ENCODE data around the gene ADGRB3. TPM values are rescaled to one million over a fixed set of nuclear protein-coding genes. Genes with fewer than 3 reads are reported as not detected.

ADGRB3 gene
- total RNA-seq, 1 donor from 2014 or later: 1.5 TPM

DNA sequence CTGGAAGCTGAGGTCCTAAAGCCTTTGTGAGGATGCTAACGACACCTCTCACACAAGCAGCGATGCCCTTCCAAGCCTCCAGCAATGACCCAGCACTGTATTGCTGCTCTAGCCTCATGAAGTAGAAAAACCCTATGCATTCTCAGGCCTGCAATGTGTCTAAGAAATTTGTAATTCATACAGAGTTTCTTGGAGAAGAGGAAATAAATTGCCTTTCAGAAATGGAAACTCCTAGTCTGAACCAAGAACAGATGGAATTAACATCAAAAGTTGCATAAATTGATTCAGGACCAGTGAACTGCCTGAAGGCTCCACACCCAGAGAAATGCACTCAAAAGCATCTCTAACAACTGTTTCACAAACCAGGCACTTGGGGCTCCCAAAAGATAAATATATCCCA, 353.6 kb downstream of the ADGRB3 start:
- H3K9me3 ChIP-seq (replicated peaks): peaks cover 7% of the 10 kb centered on the region
- DNase-seq: no peak
- TF ChIP-seq CTCF (IDR thresholded peaks at IDR 0.05; ENCODE audit: borderline replicate concordance): no peak
- no peaks in the 10 kb centered on the region for H3K27me3 ChIP-seq (ENCODE audit: low read depth)
- intact Hi-C loops (cut with micrococcal nuclease): no loop called here
- peaks cover 11% of the 10 kb centered on the region for H3K4me1 ChIP-seq
- no peak overlapping the region for H3K4me3 ChIP-seq
- H3K36me3 ChIP-seq: no peaks in the 10 kb centered on the region
- no peak overlapping the region for H3K27ac ChIP-seq (replicated peaks)

- DNase-seq: no peak
- intact Hi-C loops (cut with micrococcal nuclease): no loop called here
- Histone ChIP-seq H3K9me3 (replicated peaks) (peaks cover 7% of the 10 kb centered on the region), H3K27ac (replicated peaks) (no peak overlapping the region), H3K4me1 (peaks cover 11% of the 10 kb centered on the region), H3K4me3 (no peak overlapping the region), H3K27me3 (ENCODE audit: low read depth) (no peaks in the 10 kb centered on the region), H3K36me3 (no peaks in the 10 kb centered on the region)
- TF ChIP-seq CTCF (IDR thresholded peaks at IDR 0.05; ENCODE audit: borderline replicate concordance): no peak
Measured at GRCh38 chr6:68990317-68990716, 355.2 kb downstream of the ADGRB3 start.

GRCh38 chr6:68993911-68994310, 358.8 kb downstream of the ADGRB3 start:
- no peak overlapping the region for H3K4me3 ChIP-seq
- H3K4me1 ChIP-seq: peaks cover 11% of the 10 kb centered on the region
- peaks cover under 1% of the 10 kb centered on the region for H3K9me3 ChIP-seq (replicated peaks)
- H3K36me3 ChIP-seq: no peaks in the 10 kb centered on the region
- H3K27me3 ChIP-seq (ENCODE audit: low read depth): no peaks in the 10 kb centered on the region
- intact Hi-C loops (cut with micrococcal nuclease): no loop called here
- no peak overlapping the region for H3K27ac ChIP-seq (replicated peaks)
- no peak for DNase-seq
- TF ChIP-seq CTCF (IDR thresholded peaks at IDR 0.05; ENCODE audit: borderline replicate concordance): no peak

DNA sequence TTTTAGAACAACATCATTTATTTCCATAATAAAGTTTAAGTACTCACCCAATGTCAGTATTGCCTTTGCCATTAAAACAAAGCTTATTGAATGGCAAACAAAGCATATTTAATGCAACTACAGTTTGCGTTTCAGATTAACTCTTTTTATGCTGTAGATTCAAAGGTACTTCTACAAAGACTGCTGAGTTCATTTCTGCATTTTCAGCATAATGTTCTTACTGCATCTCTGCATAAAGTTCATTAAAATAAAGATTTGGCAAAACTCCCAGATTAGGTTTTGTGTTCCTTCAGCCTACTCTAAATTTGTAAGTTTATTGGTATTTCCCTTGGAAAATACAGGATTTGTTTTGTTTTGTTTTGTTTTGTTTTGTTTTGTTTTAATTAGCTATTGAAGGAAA, 359.4 kb downstream of the ADGRB3 start:
- Histone ChIP-seq H3K4me1 (peaks cover 11% of the 10 kb centered on the region), H3K4me3 (no peak overlapping the region), H3K27me3 (ENCODE audit: low read depth) (no peaks in the 10 kb centered on the region), H3K36me3 (no peaks in the 10 kb centered on the region), H3K27ac (replicated peaks) (no peak overlapping the region), H3K9me3 (replicated peaks) (no peaks in the 10 kb centered on the region)
- no peak for DNase-seq
- no peak for TF ChIP-seq CTCF (IDR thresholded peaks at IDR 0.05; ENCODE audit: borderline replicate concordance)
- intact Hi-C loops (cut with micrococcal nuclease): no loop called here

DNA sequence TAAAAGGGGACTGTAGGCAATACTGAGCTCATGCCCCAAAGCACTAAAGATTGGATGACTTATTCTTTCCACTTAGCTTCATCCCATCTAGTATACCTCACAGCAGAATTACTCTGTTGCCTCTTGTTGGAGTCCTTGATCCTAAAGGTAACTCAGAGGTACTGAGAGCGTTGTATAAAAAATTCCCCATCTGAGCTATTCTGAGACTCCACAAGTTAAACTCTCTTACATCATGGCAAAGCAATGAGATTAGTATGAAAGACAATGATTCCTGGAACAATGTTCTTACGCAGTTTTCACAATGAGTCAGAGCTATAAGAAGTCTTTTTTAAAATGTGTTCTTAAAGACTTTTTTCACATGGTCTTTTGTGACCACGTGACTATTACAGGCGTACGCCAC, 370.1 kb downstream of the ADGRB3 start:
- Histone ChIP-seq H3K4me1 (no peaks in the 10 kb centered on the region), H3K9me3 (replicated peaks) (no peaks in the 10 kb centered on the region), H3K36me3 (no peaks in the 10 kb centered on the region), H3K27ac (replicated peaks) (no peak overlapping the region), H3K27me3 (ENCODE audit: low read depth) (no peaks in the 10 kb centered on the region), H3K4me3 (no peak overlapping the region)
- no peak for TF ChIP-seq CTCF (IDR thresholded peaks at IDR 0.05; ENCODE audit: borderline replicate concordance)
- no peak for DNase-seq
- intact Hi-C loops (cut with micrococcal nuclease): no loop called here

GRCh38 chr6:69007781-69008180, 372.7 kb downstream of the ADGRB3 start:
- Histone ChIP-seq H3K4me3 (no peak overlapping the region), H3K36me3 (no peaks in the 10 kb centered on the region), H3K4me1 (no peaks in the 10 kb centered on the region), H3K9me3 (replicated peaks) (no peaks in the 10 kb centered on the region), H3K27me3 (ENCODE audit: low read depth) (no peaks in the 10 kb centered on the region), H3K27ac (replicated peaks) (no peak overlapping the region)
- no peak for DNase-seq
- TF ChIP-seq CTCF (IDR thresholded peaks at IDR 0.05; ENCODE audit: borderline replicate concordance): no peak
- intact Hi-C loops (cut with micrococcal nuclease): no loop called here
